Measurements from ENCODE around the gene ZNF280D. TPM values are rescaled to one million over a fixed set of nuclear protein-coding genes. Genes with fewer than 3 reads are reported as not detected.

The ZNF280D gene
- total and polyA plus RNA-seq, 12 donors: 16.9 to 67.5 (median 46.1) TPM

DNA sequence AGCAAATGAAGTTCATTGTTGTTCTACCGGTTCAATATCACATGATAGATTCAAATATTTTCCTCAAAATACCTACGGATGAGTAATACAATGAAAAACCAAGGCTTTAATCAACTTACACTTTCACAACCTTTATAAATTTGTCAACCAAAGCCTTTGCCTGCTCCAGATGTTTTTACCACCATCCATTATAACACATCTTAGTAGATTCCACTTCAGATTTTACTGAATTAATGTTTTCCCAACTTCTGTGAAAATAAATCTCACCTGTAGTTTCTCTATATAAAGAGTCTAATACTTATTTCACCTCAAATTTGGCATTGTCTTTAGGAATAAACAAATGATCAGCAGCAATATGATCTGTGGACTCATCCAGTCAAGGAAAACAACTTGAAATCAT lies 131.1 kb downstream of the ZNF280D start:
- no peak for DNase-seq
- Histone ChIP-seq H3K36me3 (replicated peaks in 1 of 2) (no peaks in the 10 kb centered on the region), H3K9me3 (replicated peaks in 1 of 3) (no peaks in the 10 kb centered on the region), H3K4me1 (replicated peaks in 1 of 2) (no peaks in the 10 kb centered on the region), H3K4me3 (no peak overlapping the region), H3K27ac (no peak overlapping the region), H3K27me3 (no peaks in the 10 kb centered on the region)
- intact Hi-C loops (cut with DNase I): no loop called here
- TF ChIP-seq CTCF (IDR thresholded peaks at IDR 0.05) (no peak), POLR2A (IDR thresholded peaks at IDR 0.05) (no peak)
- WGBS, 4 donors: 62 to 86% (median 84%) methylated on average over 2 of the region's 2 CpGs

DNA sequence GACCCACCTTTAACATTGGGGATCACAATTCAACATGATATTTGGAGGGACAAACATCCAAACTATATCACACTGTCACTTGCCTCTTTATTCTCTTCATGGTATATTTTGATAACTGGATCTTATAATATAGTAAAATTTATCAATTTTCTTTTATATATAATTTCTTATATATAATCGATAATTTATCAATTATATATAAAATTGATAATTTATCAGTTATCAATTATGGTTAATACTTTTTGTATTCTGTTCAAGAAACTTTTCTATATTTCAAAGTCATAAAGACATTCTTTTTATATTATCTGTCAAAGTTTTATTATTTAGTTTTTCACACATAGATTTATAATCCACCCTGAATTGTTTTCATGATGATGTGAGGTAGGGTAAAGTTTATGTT lies 132.9 kb downstream of the ZNF280D start:
- Histone ChIP-seq H3K9me3 (replicated peaks in 1 of 3) (no peaks in the 10 kb centered on the region), H3K4me1 (replicated peaks in 1 of 2) (no peaks in the 10 kb centered on the region), H3K4me3 (no peak overlapping the region), H3K36me3 (replicated peaks in 1 of 2) (no peaks in the 10 kb centered on the region), H3K27ac (no peak overlapping the region), H3K27me3 (no peaks in the 10 kb centered on the region)
- 85 to 100% (median 93%) methylated on average over 1 of the region's 1 CpG for WGBS, 4 donors
- no peak for TF ChIP-seq POLR2A (IDR thresholded peaks at IDR 0.05)
- TF ChIP-seq CTCF (IDR thresholded peaks at IDR 0.05): no peak
- no peak for DNase-seq
- intact Hi-C loops (cut with DNase I): no loop called here

GRCh38 chr15:56598991-56599390 lies 134.3 kb downstream of the ZNF280D start:
- Histone ChIP-seq H3K27me3 (no peaks in the 10 kb centered on the region), H3K27ac (no peak overlapping the region), H3K4me3 (no peak overlapping the region), H3K9me3 (replicated peaks in 1 of 3) (no peaks in the 10 kb centered on the region), H3K36me3 (replicated peaks in 1 of 2) (no peaks in the 10 kb centered on the region), H3K4me1 (replicated peaks in 1 of 2) (no peaks in the 10 kb centered on the region)
- 89 to 97% (median 94%) methylated on average over 5 of the region's 5 CpGs for WGBS, 4 donors
- intact Hi-C loops (cut with DNase I): no loop called here
- TF ChIP-seq POLR2A (IDR thresholded peaks at IDR 0.05): no peak
- no peak for TF ChIP-seq CTCF (IDR thresholded peaks at IDR 0.05)
- DNase-seq: no peak

GRCh38 chr15:56587686-56588085 lies 145.6 kb downstream of the ZNF280D start:
- no peak for DNase-seq
- 81 to 86% (median 84%) methylated on average over 2 of the region's 2 CpGs for WGBS, 4 donors
- Histone ChIP-seq H3K27me3 (no peaks in the 10 kb centered on the region), H3K4me1 (replicated peaks in 1 of 2) (no peaks in the 10 kb centered on the region), H3K27ac (no peak overlapping the region), H3K4me3 (no peak overlapping the region), H3K9me3 (replicated peaks in 1 of 3) (peaks cover 6 to 14% (median 11%) of the 10 kb centered on the region in 3 donors), H3K36me3 (replicated peaks in 1 of 2) (no peaks in the 10 kb centered on the region)
- intact Hi-C loops (cut with DNase I): no loop called here
- TF ChIP-seq POLR2A (IDR thresholded peaks at IDR 0.05): no peak
- no peak for TF ChIP-seq CTCF (IDR thresholded peaks at IDR 0.05)

Measured in adrenal gland (tissue), 12 donors.